IPS-NIHi7 (cell line): ENCODE results near the gene NUP210.

Experiments
- DNase-seq: peaks from one replicate; pipeline ENCODE4 v3.0.0; 2012; ENCODE audit warnings: mixed read lengths; ENCODE audit errors: extremely low spot score

NUP210 gene

DNA sequence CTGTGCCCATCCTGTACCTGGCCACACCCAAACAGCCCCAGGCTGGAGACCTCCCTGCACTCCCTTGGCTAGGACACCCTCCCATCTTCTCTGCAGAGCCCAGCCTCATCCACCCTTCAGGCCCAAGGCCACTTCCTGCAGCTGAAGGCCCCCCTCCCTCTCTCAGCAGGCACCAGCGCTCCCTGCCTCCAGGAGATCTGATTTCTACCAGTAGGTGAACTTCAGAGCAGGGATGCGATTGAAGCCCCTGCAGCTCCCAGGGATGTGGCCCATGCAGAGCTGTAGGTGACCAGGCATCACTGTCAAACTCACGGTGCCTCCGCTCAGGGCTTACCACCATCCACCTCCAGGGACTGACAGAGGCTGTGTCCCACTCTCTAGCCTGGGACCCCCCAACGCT, 96.3 kb downstream of the NUP210 start:
- DNase-seq, result no peak

DNA sequence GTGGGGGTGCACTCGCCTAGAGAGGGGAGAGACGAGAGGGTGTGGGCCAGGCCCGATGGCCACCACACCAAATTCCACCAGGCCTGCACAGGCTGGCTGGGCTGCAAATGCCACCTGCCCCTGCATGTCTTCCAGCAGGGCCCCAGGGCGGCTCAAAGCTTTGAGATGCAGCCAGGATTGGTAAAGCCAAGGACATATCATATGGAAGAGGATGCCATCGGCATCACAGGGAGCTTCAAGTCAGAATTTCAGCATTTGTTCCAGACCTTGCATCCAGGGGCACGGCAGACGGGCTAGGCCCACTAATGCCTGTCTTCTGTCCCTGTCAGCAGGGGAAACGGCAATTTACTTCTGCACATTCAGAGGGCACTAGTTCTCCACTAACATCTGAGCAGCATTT, 97.8 kb downstream of the NUP210 start:
- no peak for DNase-seq

GRCh38 chr3:13319564-13320220, 100.4 kb downstream of the NUP210 start:
- DNase-seq, result no peak

DNA sequence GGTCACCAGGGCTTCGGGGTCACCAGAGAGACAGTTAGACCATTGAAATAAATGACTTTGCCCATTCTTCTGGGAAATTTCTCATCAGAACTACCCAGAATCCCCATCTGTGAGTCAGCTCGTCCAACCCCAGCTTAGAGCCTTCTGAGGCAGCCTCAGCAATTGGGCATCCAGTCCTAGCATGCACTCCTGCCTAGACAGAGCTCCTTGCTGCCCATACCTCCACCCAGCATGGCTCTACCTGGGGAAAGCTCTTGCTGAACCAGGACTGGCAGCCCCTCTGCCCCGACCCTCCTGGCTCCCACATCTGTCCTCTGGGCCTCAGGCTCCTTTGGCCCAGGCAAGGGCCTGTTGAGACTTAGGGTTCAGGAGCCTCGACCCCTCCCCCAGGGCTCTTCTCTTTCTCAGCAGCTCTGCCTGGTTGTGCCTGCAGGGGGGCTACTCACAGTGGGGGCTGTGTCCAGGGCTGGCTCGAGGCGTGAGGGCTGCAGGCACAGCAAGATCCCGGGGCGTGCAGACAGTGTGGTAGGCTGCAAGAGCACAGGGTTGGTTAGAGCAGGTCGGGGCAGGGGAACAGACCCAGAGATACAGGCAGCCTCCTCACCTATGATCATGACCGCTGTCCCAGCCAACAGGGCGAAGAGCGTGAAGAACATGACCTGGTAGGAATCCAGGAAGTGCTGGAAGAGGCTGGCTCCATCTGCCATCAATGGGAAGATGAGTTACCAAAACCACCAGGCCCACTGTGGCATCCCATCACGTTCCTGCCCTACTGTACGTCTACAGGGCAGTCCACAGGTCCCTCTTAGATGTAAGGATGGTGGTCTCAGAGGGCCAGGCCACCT, 101.3 kb downstream of the NUP210 start:
- no peak for DNase-seq

DNA sequence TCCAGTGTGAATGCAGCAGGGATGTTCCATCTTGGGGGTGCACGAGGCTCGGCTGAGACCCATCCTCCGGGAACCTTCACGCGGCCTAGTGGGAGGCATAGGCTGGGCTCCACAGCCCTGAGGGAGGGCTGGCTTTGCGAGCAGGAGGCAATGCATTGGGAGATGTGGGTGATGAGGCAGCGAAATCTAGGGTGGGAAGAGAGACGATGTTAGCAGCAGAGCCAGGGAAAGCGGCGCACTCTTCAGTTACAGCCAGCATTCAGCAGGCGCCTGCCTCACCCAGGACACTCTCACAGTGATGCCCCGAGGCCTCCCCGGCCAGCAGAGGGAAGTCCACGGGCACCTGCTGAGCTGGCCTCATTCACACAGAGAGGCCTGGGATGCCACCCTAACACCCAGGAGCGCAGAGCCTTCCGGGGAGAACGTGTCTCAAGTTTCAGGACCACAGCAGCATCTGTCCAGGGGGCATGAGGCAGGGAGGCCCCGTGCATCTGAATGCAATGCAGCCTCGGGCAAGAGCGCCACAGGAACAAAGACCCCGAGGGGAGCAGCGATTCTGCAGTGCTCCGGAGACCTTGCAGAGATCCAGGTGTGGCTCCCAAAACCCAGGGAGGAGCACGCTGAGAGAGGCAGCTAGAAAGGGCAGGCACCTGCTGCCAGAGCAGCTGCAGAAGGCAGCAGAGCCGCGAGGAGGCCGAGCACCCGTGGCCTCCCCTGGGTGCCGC, 102.4 kb downstream of the NUP210 start:
- DNase-seq, result no peak

GRCh38 chr3:13316603-13317002, 103.5 kb downstream of the NUP210 start:
- no peak for DNase-seq

DNA sequence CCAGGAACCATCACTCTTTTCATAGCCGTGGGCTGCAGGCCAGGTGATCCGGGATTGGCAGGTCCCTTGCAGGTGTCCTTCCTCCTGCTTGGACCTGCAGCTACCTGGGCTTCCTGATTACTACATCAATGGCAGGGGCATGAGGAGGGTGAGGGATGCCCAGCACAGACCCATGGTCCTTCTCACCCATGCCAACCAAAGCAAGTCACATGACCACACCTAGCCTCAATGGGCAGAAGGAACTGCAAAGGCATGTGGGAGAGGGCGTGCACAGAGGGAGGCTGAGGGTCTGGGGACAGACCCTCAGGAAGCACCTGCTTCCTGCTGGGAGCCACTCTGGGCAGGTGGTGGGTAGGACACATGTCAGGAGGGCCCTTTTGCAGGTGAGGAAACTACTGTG, 105.2 kb downstream of the NUP210 start:
- DNase-seq, result no peak

GRCh38 chr3:13313813-13314212, 106.3 kb downstream of the NUP210 start:
- no peak for DNase-seq

DNA sequence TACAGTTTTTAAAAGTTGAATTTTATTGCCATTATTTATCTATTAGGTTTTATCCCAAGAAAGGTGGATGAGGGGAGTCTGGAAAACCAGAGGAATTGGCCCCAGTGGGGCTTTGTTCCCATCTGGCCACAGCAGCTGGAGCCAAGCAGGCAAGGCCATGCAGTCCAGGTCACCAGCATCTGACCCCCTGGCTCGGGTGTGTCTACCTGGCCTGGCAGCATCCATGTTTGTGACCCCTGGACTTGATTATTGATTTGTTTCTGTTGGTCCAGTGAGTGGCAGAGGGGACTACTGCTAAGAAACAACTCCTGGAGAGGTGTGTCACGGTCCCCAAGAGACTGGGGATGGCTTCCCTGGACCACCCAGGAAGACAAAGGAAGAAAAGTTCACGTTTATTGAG, 111.1 kb downstream of the NUP210 start:
- no peak for DNase-seq

DNA sequence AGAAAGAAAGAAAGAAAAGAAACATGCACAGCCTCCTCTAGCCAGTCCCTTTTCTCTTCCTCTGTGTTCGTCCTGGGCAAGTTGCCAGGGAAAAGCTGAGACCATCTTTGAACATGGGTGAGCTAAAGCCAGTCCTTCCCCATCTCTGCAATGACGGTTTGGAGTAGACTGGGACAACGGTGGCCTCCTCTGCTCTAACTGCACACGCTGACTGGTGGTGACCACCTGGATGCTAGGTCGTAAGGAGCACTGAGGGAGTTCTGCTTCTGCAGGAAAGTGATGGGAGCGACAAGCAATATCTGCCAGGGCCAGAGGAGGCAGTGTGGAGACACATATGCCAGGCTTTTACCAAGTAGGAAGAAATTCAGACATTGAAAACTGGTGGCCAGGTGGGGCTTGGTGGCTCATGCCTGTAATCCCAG, 111.7 kb downstream of the NUP210 start:
- DNase-seq, result peak; percentile 87

DNA sequence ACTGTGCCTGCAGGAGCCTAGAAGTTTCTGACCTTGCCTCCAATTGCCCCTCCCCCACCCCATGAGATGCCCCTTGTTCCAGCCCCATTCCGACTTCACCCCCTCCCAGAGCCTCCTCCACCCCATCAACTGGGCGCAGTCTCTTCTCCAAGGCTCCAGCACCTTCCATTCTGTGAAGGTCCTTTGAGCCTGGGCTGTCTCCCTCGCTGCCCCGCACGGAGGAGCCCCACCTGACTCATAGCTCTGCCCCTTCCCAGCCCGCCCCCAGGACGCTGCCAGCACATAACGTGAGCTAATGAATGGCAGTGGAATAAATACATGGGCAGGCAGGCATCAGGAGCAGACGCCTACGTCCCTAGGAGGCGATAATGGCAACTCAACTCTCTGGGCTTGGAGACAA, 113.1 kb downstream of the NUP210 start:
- DNase-seq, result no peak

DNA sequence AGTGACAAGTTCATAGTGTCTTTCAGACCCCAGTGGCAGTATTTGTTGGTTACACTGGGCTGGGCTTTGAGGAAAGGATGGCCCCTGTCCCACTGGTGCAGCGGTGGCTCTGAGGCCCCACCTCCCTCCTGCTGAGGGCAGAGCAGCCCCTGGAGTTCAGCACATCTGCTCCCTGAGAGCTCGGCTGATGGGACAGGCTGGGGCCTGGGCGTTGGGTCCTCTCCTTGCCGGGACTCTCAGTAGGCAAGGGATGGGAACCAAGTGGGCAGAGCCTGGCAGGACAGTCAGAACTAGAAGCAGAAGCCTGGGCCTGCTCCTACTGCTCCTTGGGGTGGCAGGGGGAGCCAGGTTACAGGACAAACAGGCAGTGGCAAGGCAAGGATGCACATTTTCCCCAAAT, 114.5 kb downstream of the NUP210 start:
- DNase-seq, result no peak

DNA sequence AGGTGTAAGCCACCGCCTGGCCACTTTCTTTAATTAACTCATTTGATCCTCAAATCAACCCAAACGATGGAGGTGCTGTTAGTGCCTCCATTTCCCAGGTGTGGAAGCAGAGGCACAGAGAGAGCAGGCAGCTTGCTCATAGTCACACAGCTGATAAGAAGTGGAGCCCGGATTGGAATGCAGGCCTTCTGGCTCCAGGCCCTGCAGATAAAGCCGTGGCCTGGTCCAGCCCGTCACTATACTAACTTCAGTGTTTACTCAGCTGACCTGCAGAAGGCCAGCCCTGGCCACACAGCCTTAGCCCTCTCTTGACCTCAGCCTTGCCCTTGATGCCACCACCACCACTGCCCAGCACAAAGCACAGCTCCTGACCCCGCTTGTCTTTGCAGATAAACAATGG, 116.7 kb downstream of the NUP210 start:
- DNase-seq, result no peak

DNA sequence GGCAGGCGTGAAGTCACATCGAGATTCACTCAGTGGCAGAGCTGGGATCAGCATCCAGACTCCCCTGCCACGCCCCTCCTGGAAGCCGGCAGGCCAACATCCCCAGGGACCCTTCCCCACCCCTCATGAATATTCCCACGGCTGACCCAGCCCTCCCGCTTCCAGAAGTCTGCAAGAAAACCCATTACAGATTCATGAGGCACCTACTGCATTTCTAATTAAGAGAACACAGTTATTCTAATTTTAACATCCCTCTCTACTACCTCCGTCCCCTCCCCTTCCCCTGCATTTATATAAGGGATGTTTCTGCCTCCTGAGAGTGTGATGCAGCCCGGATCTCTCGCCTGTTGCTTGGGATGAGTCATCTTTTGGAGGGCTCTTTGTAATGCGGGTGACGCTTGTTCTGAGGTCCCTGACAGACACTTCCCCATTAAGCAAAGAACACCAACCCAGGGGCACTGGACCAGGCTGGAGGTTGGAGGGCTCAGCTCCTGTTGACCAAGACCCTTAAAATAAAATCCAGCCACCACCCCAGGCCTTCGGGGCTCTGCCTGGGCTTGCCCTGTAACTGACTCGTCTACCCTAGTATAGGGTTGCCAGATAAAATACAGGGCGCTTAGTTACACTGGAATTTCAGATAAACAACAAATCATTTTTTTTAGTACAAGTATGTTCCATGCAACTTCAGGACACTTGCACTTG, 118.7 kb downstream of the NUP210 start:
- DNase-seq, result peak; percentile 90

DNA sequence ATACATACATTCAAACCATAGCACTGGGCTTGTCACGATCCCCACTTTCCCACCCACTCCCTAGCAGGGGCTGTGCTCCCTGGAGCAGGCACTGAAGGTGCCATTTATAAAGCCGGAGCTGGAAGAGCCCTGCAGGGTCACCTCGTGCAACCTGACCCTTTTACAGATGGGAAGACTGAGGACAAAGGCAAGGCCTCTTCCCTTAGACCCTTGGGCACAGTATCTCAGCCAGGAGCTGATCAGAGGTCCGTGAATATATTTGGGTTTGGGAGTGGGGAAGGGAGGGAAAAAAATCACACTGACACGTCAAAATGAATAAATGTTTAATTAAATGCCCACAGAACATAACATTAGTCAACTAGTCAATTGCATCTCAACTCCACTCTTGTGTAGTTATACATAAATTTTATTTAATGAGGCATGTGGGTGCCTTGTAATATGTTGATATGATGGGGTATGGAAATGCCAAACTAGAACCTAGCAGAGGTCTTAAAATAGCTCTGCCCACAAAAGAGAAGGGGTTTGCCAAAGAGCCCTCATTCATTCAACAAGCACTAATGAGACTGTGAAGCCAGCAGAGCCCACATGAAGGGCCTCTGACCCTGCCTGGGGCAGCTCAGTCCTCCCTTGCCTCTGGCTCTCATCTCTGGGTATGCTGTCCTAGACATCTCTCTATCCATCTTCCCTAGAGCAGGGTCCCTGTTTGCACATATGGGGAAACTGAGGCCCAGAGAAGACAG, 119.4 kb downstream of the NUP210 start:
- no peak for DNase-seq

DNA sequence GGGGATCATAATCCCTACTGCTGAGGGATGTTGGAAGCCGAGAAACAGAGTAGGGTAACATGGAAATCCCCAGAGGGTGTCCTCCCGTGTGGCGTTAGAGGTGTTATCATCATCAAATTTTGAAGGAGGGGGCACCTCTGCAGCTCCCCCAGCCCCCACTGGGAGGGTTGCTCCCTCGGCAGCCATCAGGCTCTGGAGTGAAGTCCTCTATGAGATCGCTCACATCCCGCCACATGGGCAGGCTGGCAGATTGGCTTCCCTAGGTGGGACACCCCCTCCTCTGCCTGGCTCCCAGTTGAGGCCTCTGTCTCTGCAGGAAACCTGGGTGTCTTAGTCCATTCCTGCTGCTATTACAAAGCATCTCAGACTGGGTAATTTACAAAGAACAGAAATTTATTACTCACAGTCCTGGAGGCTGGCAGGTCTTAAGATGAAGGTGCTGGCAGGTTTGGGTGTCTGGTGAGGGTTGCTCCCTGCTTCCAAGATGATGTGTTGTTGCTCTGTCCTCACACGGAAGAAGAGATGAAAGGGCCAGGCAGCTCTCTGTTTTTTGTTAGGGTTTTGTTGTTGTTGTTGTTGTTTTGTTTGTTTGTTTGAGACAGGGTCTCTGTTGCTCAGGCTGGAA, 120.5 kb downstream of the NUP210 start:
- no peak for DNase-seq

DNA sequence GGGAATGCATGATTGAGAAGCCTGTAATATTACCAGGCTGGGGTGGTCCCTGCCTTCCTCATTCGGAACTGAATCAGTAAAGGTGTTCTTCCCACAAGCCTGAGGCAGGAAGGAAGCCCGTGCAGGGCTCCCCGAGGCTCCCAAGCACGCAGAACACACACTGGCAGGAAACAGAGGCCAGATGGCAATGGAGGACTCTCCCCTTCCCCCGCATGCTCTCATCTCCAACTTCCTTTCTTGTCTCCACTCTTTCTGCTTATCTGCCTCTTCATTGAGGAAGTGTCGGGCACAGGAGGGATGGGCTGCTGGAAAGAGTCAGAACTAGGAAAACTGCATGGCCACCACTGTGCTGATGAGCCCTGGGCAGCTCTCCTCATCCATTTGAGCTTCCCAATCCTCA, 123.5 kb downstream of the NUP210 start:
- DNase-seq, result no peak

DNA sequence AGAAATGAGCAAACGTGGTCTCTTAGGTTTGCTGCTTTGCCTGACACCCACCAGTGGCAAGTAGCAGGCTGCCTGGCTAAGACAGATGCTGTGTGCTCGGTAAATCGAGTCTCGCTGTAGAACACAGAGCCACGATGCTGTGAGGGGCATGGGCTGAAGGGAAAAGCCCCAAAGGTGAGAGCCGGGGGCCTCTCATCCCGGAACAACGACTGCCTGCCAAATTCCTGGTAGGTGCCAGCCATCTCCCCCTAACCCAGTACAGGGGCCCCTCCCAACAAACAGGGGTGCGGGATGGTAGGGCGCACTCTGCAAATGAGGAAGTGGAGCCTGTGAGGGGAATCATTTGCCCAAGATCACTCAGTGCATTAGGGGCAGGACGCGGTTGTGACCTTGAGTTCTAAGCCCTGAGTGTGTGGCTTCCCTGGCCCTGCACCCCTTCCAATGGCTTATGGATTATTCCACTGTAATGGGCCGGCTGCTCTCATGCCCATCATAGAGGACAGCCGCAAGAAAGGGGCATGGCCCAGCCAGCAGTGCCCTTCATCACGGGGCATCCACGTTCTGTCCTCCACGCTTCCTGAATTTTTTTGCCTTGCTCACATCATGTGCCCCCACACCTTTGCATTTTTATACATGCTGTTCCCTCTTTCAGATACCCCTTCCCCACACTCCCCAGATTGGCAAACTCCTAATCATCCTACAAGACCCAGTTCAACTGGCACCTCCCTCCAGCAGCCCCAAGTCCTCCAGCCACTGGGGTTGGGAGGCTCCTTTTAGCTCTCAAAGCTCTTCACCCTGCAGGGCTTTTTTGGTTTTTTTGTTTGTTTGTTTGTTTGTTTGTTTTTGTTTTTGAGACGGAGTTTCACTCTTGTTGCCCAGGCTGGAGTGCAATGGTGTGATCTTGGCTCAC, 125.4 kb downstream of the NUP210 start:
- no peak for DNase-seq

GRCh38 chr3:13292375-13292774, 127.7 kb downstream of the NUP210 start:
- DNase-seq, result no peak

DNA sequence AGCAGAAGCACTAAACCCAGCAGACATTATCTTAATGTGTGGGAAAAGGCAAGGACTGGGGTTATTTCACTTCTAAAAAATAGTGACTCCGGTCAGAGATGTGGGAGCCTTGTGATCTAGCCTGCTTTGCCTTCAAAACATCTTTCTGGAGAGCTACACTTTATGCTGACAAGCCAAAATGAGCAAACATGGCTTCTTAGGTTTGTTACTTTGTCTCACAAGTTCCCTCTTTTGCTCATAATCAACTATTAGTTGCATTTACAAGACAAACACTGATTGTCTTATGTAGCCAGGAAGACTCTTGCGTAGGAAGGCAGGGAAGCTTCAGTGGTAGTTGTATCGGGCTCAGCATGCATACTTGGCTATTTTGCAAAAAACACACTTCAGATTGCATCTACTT, 129.2 kb downstream of the NUP210 start:
- DNase-seq, result no peak
